ENCODE results near the gene YIPF1.
A peak's percentile ranks its signal among the peaks of the same experiment; 100 is the strongest.
"Not testable (repeated sequence)": the region's sequence is repeated elsewhere in the genome, so short reads cannot be mapped to it uniquely, and the experiment has no call there.

The YIPF1 gene

DNA sequence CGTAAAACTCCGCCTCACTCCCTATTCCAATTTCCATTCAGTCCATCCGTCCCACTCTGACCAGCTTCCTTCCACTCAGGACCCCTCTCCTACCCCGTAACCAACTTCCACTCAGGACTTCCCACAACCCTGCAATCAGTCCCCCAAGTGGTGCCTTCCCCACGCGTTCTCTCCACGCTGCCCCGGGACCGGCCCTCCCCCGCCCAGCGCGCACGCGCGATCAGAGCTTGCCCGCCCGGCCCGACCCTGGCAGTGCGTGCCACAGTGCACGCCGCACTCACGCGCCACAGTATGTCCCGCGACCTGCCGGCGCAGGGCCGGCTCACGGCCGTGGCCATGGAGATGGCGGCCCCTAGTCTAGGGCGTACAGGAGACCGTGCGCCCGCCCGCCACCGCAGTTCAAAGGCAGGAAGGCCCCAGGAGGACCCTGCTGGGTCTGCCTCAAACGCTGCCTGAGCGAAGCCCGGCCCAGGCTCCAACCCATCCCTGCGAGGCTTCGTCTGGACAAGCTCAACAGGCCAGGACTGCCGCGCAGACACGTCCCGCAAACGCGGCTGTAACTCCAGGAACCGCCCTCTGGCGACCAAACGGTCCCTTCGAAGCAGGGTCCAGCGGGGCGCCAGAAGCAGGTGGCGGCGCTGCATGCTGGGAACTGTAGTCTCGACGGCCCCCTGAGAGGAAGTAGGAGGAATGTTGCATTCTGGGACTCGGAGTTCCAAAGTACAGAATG lies 51.5 kb downstream of the YIPF1 start, which contains the start of gene NDC1:
TSS of gene NDC1 (minus strand) at position 373 of the 730 bp plus-strand sequence. CDS start at position 338, 35 bp downstream.
- peak; percentile 83 for DNase-seq (ENCODE audit: low read depth)

DNA sequence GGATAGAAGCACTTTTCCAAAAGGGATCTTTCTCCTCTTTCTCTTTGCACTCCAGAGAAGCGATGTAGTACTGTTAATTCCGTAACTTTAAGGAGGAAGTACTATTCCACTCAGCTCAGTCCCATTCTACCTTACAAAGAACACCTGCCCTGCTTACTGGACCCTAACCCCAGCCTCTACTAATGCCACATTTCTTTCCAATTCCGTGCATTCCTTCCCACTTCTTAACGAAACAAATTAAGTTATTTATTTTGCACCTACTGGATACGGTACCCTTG lies 52.0 kb downstream of the YIPF1 start:
- no peak for DNase-seq (ENCODE audit: low read depth)

DNA sequence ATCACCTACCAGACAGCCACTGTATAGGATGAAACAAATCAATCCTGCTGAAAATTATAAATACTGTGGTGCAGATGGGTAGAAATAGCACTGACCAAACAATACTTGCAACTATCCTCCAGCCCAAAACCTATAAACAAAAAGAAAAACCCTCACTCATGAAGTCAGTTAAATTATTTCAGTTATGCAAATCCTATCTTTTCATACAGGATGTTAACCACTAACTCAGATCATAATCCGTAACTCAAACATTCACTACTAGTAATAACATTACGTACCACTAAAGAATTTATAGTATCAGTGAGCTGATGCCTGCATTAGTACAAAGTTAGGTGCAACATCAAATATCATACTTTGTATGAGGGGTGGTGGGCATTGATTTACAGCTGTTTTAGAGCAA lies 54.1 kb downstream of the YIPF1 start:
- no peak for DNase-seq (ENCODE audit: low read depth)

DNA sequence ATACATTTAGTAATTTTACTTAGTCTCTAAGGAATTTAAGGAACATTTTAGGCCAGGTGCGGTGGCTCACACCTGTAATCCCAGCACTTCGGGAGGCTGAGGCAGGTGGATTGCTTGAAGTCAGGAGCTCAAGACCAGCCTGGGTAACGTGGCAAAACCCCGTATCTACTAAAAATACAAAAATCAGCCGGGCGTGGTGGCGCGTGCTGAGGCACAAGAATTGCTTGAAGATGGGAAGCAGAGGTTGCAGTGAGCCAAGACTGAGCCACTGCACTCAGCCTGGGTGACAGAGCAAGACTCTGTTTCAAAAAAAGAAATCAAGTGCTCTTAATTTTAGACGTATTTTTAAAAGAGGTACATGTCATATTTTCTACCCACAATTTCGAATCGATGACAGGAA lies 54.8 kb downstream of the YIPF1 start:
- DNase-seq (ENCODE audit: low read depth), result no peak

DNA sequence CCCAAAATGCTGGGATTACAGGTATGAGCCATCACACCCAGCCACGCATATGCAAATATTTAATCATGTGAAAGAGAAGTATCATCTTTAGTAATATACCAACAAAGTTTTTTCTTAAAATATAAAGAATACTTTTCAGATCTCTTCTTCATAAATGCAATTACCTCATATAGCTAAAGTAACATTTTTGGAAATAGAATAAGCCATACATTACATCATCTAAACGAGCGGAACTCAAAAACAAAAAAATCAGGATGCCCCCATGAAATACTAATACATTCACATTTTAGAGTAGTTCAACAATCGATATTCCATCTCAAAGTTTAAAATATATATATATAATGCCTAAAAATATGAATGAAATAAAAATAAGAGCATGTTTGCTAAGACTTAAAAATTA lies 56.2 kb downstream of the YIPF1 start:
- DNase-seq (ENCODE audit: low read depth), result no peak

DNA sequence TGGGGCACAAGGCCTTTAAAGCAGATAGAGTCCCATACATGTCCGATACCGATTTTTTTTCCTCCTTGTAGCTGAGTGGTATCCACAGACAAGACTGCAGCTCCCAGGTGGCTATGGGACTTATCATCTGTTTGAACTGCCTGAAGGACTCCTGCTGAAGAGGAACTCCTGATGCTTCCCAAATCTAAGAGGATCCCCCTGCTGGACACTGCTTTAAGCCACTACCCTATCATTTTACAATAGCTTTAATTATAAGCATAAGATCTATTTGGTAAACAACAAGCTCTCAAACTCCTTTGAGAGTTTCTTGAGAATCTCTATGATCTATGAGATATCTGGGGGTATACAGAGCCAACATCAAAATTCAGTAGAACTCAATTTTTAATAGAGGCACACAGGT lies 63.2 kb downstream of the YIPF1 start:
- DNase-seq (ENCODE audit: low read depth), result no peak

DNA sequence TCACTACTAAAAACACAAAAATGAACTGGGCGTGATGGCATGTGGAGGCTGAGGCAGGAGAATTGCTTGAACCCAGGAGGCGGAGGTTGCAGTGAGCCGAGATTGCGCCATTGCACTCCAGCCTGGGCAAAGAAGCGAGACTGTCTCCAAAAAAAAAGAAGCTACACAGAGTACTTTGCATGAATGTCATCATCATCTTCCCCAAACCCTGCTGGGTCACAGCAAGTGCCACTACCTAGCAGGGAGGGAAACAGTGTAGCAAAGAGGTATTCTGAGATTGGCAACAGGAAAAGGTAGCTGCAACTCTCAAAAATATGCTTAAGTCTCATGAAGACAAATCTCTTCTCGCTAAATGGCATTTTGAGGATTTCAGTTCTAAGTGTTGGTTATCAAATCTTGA lies 64.3 kb downstream of the YIPF1 start:
- no peak for DNase-seq (ENCODE audit: low read depth)

DNA sequence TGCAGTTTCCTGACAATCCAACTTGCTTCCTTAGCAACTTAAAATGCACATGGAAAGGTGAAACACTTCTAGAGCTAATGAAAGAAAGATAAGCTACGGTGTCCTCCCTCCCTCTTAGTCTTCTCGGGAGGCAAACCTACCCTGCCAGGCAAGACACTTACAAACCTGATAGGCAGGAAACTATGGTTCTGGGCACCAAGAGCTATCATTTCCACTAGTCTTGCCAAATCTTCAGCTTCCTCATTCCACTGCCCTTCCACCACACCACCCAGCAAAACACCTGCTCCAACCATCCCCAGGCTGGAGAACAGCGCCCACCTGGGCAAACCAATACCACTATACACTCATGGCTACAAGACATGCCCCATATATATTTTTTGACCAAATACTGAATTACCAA lies 66.7 kb downstream of the YIPF1 start:
- DNase-seq (ENCODE audit: low read depth), result no peak

DNA sequence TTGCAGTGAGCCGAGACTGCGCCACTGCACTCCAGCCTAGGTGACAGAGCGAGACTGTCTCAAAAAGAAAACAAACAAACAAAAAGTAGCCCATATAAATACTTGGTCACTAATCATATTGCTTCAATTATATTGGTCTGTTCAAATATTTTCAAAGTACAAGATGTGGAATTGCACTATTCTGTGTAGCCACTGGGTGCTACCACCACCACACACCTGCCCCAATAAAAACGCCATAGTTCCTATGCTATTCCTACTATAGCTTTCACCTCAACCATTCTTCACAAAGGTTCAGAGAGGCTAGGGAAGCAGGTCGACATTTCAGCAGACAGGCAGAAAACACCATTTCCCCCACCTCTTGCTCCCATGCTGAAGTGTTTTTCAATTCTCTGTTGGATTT lies 68.2 kb downstream of the YIPF1 start:
- DNase-seq (ENCODE audit: low read depth), result no peak

DNA sequence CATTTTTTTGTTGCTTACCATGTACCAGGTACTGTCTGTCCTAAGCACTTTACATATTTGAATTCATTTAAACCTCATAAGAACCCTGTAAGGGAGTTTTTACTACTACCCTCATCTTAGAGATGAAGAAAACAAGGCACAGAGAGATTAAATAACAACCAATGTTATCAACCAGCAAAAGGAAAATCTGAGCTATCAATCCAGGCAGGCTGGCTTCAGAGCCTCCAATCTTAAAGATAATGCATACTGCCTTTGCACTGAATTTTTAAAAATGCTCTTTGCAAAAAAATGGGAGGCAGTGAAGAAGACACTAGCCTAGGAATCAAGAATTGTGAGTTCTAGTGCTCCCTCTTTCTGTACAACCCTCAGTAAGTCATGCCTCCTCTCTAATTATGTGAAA lies 70.2 kb downstream of the YIPF1 start:
- DNase-seq (ENCODE audit: low read depth), result no peak

DNA sequence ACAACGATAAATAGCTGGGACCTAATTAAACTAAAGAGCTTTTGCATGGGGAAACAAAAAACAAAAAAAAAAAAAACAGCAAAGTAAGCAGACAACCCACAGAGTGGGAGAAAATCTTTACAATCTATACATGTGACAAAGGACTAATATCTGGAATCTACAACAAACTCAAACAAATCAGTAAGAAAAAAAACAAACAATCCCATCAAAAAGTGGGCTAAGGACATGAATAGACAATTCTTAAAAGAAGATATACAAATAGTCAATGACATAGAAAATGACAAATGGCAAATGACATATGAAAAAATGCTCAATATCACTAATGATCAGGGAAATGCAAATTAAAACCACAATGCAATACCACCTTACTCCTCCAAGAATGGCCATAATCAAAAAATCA lies 73.0 kb downstream of the YIPF1 start:
- not testable (repeated sequence) for DNase-seq (ENCODE audit: low read depth)

DNA sequence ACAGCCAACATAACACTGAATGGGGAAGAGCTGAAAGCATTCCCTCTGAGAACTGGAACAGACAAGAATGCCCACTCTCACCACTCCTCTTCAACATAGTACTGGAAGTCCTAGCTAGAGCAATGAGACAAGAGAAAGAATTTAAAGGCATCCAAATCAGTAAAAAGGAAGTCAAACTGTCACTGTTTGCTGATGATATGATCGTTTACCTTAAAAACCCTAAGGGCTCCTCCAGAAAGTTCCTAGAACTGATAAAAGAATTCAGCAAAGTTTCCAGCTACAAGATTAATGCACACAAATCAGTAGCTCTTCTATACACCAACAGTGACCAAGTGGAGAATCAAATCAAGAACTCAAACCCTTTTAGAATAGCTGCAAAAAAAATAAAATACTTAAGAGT lies 74.1 kb downstream of the YIPF1 start:
- DNase-seq (ENCODE audit: low read depth), result not testable (repeated sequence)

DNA sequence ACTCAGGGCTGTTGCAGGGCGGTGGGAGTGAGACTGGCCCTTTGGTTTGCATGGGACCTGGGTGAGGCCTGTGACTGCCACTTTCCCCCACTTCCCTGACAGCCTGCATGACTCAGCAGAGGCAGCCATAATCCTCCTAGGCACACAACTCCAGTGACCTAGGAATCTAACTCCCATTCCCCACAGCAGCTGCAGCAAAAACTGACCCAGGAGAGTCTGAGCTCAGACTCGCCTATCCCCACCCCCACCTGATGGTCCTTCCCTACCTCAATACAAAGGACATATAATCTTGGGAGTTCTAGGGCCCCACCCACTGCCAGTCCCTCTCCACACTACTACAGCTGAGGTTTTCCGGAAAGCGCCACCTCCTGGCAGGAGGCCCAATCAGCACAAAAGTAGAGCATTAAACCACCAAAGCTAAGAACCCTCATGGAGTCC lies 78.2 kb downstream of the YIPF1 start:
- DNase-seq (ENCODE audit: low read depth), result peak; percentile 21

DNA sequence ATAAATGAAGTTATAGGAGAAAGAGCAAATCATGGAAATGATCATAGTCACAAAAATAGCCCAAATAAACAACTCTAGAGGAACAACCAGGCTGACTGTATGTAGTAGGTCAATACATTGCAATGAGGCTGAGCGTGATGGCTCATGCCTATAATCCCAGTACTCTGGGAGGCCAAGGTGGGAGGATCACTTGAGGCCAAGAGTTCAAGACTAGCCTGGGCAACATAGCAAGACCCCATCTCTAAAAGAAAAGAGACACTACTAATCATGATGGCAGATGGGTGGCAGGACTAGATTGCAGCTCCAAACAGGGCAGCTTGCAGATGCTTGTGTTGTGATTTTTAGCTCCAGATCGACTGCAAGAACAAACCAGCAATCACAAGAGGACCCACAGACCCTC lies 79.1 kb downstream of the YIPF1 start:
- DNase-seq (ENCODE audit: low read depth), result no peak

DNA sequence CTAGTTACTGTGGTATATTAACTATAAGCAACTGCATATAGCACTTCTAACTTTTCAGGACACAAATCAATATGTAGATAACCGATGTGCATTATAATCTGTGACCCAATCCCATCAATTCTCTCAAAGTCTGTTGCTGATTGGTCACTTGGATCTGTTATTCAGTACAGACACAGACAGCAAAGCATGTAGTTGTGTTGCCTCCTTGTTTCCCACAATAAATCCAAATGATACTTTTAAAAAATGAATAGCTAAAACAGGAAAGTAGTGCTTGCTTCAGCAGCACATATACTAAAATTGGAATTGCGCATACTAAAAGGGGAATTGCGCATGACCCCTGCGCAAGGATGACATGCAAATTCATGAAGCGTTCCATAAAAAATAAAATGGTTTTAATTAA lies 79.6 kb downstream of the YIPF1 start:
- no peak for DNase-seq (ENCODE audit: low read depth)

DNA sequence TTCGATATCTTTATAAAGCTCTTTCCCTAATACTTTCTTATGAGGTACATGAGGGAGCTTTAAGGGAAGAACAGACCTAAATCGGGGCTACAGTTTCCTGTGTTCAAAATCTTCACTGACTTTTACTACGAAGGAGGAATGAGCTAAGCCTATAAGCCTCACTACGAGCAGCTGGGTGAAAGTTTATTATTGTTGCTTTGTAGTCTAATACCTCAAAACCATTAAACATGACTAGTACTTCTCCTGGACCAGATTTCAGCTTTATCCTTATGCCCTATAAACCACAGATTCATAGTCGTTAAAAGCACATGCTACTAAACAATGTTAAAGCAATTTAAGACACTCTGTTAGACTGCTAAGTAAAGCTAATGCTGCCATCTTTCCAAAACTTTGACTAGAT lies 81.7 kb downstream of the YIPF1 start:
- no peak for DNase-seq (ENCODE audit: low read depth)

DNA sequence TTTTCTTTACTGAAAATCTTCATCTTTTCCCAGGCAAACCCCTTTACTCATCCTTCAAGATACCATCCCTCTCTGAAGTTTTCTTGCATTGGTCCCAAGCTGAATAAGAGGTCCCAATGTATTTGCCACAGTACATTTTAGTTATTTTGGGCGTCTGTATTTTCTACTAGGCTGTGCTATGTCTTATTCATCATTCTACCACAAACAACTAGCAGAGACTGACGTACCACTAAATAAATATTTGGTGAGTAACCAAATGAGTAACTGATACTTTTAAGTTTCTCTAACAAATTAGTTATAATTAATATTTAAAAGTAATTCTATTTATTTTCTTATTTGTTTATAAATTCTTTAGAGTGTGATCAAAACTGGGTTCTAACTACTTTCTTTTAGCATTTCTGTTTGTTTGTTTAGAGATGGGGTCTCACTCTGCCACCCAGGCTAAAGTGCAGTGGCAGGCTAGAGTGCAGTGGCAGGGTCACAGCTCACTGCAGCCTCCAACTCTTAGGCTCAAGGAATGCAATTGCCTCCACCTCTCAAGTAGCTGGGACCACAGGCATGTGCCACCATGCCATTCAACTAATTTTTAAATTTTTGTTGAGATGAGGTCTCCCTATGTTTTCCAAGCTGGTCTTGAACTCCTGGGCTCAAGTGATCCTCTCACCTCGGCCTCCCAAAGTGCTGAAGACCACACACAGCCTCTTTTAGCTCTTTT lies 84.6 kb downstream of the YIPF1 start:
- DNase-seq (ENCODE audit: low read depth), result no peak

DNA sequence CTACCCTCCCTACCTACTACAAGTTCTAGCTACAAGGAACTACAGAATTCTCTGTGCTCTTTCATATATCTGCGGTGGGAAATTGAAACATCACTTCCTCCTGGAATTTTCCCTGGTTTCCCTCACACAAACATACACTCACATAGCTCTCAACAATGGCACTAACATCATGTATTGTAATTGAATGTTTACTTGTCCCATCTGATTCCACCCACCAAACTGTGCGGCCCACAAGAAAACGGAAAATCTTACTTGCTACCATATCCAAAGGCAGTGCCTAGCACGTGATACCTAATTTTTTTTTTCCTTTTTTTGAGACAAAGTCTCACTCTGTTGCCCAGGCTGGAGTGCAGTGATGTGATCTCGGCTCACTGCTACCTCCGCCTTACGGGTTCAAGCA lies 85.4 kb downstream of the YIPF1 start:
- no peak for DNase-seq (ENCODE audit: low read depth)

All from activated T-cell treated with anti-CD3 and anti-CD28 coated beads for 48 hours (primary cell).